Measurements from ENCODE around the gene MORN5.

MORN5 gene

DNA sequence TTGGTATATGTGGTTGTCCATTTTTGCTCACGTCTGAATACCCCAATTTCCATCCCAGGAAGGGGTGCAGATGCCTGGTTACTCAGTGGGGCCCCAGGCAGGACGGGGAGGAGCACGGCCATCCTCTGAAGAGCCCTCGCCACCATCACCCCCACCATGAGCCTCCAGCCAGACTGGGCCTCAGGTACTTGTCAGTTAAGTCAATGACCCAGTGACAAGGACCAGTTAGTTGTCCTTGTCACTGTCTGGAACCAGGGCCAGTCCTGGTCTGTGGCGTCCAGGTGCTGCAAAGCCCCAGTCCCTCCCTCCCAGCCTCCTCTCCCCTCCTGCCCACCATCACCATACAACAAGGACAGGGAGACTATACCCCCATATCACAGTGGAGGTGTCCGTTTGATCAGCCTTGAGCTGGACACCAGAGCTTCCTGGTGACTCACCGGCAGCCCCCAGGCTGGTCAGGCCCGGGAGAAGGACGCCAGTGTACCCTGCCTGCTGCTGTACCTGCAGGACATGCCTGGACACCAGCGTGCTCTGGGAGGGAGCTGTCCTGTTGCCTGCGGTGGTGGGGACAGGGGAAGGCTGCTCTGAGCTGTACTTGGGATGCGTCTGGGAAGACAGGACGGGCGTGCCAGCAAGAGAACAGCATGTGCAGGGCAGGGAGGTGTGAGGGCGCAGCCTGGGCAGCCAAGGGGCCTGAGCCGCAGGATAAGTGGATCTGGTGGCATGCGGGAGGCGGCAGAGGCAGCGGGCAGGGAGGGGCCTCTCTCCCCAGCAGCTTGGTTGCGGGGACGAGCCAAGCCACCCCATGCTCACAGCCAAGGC, 34.0 kb upstream of the MORN5 start:
- no peak for DNase-seq

DNA sequence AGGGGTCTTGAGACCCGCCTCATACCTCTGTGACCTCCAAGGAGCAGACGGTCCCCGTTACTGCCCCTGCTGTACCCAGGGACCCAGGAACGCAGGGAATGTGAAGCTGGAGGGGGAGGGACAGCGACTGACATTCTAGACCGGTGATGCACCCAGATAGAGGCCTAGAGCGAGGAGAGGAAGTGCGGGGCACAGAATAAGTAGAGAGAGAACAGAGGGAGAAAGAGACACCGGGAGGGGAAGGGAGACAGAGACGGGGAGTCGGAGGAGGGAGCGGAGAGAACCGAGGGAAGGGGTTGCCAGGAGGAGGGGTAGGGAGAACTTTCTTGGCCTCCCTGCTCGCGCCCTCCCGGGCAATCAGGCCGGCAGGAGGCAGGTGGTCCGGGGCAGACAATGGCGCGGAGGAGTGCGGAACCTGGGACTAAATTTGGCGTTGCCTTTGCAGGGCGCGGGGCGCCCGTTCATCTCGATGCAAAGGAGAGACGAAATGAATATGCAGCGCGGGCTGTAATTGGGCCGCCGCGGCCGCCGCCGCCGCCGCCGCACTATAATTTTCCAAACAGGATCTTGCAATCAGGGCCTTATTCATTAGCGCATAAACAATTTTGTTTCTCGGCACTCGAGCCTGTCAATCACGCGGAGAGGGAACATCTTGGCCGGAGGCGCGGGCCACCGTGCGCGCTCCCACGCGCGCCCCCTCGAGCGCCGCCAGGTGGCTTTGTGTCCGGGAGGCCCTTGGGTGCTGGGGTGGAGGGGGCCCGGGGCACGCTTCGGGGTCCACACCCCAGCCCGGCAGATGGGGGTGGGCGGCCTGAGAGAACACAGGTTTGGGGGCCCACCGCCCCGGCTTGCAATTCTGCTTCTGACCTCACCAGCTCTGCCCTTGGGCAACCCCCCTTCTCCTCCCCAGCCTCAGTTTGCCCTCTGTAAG, 33.1 kb upstream of the MORN5 start:
- peak; percentile 59 for DNase-seq

DNA sequence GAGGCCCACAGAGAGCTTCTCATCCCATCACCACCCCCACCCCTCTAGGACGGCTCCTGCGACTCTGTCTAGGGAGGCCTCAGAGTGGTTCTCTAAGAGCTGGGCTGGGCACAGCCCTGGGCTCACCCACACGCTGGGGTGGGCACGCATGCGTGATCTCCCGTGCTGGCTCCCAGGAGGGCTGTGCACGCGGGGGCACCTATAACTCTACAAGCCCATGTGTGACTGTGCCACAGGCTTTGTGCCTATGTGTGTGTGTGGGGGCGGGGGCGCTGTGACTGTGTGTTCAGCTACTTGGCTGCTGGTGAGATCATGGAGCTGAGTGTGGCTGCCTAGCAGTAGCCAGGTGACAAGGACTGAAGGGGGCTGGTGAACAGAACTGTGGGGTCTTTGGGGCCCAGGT, 32.3 kb upstream of the MORN5 start:
- peak; percentile 63 for DNase-seq

DNA sequence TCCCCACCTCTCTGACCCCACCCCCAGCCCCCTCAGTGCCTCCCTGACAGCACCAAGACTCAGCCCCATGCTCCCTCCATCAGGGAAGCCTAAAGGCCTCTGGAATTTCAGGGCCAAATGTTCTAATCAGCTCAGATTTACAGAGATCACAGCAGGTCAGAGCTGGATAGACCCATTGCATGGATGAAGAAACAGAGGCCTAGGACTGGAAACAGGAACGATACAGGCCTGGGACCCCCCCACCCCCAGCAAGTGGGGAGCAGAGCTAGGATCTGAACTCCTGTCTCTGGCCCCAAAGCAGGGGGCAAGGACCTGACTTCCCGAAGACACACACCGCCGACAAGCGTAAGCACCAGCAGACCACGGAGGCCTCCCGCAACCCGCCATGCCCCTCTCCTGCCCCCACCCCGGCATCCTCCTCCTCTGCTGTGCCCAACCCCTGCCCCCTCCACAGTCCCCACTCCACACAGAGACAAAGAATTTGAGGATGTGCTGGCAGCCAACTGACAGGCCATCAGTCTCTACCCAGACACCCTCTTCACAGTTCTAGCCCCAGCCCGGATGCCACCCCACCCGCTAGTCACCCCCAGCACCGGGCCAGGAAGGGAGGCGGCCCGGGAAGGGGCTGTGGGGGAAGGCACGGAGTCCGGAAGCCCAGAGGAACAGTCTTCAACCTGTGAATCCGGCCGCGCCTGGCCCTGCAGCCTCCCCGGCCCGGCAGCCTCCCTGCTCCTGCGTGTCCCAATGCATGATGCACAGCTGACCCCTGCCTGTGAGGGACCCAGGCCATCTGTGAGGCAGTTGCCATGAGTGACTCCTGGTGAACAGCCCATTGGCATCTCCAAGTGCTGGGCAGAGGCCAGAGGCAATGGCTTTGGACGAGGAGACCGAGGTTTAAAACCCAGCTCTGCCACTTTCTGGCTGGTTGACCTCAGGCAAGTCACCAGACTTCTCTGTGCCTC, 31.4 kb upstream of the MORN5 start:
- DNase-seq = peak; percentile 59

DNA sequence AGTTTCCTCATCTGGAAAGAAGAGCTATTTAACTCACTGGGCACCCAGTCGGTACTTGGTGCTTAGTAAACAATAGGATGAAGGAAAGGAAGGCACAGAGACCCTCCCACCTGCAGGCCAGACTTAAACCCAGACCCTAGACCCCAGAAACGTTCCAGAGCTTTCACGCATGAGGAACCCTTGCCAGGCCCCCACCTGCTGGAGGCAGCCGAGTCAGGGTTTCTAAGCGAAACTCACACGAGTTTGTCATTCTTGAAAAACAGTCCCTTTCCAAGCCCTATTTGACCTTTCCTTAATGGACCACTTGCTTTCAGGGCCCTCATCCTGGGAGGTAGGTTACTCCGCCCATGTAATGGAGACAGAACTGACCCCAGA, 30.8 kb upstream of the MORN5 start:
- no peak for DNase-seq

DNA sequence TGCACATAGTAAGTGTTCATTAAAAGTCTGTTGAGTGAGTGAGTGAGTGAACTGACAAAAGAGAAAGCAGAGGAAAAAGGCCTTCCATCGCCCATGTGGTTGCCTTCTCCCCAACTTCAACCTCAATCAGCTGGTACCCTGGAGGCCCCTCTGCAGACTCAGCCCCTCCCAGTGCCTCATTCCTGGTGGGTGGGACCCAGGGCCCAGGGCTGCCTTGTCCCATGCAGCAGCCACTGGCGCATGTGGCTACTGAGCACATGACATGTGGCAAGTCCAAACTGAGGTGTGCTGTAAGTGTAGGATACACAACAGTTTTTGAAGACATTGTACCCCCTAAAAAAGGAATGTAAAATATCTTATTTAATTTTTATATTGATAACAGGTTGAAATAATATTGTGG, 29.7 kb upstream of the MORN5 start:
- DNase-seq = no peak

DNA sequence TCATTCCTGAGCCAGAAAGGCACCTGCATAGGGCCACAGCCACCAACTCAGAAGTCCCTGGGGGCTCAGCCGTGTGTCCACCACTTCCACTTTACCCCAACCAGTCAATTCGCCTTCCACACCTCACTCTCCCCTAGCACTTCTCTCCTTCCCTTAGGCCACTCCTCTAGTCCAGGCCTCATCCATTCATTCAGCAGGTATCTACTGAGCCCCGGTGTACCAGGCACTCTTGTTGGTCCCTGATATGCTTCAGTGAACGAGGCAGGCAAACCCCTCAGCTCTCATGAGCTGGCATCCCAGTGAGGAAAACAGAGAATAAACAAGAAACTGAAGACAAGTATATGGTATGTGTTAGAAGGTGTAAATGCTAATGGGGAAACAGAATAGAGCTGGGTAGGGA, 28.9 kb upstream of the MORN5 start:
- DNase-seq = no peak

DNA sequence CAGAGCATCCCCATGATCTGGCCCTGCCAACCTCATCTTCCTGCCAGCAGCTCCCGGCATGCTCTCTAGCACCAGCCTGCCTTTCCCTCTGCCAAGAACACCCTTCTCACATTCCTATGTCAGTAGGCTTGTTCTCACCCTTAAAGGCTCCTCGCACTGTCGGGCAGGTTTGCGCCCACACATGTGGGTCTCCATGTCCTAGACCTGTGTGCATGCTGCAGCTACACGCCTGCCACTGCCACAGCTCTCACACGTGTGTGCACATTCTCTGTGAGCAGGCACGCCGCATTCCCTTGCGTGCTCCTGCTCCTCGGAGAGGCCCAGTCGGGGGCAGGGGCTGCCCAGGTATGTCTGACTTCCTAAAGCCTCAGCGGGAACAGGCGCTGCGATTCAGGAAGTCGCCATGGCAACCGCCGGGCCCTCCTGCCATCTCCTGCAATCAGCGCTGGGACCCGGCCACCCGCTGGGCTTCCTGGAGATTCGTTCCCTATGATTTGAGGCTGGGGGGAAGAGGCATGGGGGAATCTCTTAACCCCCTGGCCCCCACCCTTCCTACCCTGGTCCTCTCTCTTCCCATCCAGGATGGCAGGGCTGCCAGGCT, 28.2 kb upstream of the MORN5 start:
- DNase-seq = no peak

DNA sequence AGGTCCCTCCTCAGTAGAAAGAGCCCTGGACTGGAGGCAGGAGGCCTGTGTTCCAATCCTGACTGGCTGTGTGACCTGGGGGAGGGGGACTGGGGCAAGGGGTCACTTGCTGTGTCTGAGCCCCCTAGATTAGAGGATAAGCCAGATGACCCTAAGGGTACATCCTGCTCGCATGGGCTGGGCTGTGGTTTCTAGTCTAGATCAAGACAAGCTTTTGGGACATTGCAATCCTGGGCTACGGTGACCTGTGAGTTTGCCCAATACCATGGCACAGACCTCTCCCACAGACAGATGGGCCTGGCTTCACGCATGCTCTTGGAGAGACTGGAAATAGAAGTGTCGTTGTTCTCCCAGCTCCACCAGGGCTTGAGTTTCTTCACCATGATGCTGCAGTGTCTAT, 27.2 kb upstream of the MORN5 start:
- DNase-seq = no peak

DNA sequence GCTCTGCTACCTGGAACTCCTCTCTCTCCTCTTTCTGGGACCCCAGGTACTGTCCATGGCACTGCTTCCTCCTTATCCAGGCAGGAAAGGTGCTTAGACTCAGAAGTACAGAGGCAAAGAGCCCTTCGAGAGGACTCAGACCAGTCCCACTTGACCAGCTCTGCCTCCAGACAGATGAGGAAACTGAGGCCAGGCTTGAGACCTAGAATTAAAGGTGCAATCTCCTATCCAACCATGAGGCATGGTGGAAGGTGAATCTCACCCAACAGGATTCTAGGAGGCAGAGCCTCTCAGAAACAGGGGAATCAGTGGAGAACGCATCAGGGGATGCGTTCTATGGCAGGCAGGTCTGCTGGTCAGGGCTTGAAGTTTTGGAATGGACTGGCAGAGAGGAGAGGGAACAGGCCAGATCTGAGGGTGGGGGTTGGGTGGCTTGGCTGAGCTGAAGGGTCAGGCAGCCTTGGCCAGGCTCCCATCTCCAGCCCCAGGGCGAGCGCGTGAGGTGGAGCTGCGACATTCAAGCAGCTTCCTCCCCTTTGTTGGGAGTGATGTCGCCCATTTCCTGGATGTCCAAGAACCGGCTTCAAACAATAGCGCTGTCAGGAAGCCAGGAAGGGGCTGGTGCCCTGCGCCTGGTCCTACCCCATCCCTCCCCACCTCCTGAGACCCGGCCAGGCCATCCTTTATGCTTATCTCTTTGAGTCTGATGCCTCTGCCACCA, 26.3 kb upstream of the MORN5 start:
- no peak for DNase-seq

DNA sequence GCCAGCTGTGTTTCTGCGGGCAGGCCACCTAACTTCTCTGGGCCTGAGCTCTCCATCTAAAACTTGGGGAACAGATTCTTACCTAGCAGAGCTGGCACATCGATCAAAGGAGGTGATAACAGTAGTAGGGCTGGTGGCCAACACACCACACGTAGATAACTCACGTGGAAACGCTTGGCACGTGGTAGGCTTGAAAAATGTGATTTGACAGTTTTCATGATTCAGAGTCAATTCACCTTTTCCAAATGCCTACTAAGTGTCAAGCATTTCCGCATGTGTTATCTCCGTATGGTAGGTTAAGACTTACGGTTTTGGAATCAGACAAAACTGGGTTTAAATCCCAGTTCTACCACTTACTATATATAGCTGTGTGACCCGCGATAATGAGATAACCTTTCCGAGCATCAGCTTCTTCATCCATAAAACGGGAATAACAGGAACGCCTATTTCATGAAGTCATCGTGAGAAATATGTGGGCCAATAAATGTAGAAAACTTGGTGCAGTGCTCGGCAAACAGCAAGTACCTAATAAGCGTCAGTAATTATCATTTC, 25.6 kb upstream of the MORN5 start:
- no peak for DNase-seq

DNA sequence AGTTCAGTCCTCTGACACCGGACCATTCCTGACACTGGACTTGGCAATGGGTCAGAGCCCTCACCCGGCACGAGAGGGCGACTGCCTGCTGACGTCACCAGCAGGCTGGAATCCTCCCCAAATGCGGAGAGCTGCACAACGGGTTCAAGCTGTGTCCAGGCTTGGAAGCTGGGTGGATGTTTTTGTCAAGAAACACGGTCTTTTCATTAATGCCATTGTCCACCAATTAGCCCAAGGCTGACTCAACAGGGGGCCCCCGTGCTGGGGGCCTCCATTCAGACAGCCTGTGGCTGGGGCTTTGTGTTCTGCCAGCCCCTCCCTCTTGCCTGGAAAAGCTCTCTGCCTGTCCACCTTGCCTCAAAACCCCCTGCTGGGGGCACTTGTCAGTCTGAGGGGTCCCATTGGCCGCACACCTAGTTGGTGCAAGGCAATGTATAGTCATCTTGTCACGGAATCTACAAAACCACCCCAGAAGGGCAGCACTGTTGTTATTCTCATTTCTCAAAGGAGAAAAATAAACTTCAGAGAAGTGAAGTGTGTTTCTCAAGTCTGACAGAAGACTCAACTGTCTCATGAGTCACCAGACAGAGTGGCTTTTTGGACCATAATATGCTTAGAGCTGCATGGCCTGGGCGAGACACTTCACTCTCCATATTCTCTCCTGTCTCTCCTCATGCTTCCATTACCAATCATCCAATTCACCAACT, 24.7 kb upstream of the MORN5 start:
- DNase-seq = no peak

DNA sequence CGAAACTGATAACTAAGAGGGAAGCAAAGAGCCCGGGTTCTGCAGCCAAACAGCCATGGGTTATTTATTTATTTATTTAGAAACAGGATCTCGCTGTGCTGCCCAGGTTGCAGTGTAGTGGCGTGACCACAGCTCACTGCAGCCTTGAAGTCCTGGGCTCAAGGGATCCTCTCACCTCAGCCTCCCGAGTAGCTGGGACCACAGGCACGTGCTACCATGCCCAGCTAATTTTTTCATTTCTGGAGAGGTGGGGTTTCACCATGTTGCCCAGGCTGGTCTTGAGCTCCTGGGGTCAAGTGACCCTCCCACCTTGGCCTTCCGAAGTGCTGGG, 24.2 kb upstream of the MORN5 start:
- no peak for DNase-seq

DNA sequence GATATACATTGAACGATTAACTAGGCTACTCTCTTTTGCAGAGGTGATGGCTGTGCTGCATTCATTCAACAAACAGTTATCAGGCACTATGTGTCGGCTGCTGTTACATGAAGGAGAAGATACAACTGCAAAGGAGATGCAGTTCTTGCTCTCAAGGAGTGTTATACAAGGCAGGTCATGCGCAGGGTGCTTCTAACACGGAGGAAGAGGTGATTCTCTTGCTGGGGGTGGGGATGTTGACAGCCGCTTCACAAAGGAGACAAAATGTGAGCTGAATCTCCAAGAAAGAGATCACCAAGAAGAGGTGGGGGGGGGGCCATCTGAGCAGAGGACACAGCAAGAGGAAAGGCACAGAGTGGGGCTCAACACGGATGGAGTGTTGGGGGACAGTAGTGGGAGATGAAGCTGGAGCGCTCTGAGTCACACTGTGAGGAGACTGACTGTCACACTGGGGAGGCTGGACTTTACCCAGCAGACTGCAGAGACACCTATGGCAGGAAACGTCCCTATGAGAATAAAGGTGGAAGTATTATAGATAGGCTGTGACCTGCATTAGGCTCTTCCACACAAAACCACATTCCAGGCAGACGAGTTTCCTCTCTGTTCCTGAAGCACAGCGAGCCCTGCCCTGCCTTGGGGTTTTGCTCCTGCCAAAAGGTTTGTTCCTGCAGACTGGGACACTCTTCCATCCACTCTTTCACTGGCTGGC, 21.0 kb upstream of the MORN5 start:
- no peak for DNase-seq

DNA sequence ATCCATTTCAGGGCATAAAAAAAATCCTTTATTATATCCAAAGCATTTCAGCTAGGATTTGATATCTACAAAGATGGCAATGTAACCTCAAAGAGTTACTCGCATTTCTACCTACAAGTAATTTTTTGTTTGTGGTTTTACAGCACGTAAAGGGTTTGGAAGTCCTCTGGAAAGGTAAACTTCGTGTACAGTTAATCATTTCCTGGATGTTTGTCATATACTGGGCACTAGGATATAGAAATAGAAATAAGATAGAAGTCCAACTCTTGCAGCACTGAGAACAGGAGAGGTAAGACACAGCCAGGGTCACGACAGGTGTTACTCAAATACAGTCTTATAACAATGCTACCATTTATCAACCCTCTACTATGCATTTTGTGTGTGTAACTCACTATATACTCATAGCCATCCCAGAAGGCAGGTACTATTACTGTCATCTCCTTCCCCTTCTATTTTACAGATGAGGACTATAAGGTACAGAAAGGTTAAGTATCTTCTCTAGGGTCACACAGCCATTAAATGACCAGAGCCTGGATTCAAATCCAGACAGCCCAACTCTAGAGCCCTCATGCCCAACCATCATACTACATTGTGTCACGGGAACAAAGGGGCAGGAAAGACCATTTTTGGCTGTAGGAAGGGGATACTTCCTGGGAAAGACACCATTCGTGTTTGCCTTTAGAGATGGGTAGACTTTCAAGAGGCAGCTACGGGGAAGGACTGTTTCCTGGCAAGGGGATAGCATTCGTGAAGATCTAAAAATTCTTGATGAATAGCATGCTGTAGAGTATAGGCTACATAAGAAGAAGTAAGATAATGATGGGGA, 19.1 kb upstream of the MORN5 start:
- no peak for DNase-seq

DNA sequence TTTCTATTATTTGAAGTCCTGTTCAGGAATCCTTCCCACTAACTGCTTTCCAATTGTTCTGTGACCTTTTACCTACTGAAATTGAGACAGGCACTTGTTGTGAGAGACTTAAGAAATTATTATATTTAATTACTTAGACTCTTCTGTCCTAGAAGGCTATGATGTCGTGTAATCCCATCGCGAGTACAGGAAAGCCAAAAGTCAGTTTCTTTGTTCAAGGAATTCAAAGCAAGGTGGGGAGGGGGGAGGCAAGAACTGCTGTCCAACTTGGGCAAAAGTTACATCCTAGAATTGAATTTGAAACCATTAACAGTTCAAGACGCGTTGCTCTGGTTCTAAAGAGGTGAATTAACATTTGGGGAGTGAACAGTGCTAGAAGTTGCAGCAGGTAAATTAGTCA, 18.0 kb upstream of the MORN5 start:
- no peak for DNase-seq

DNA sequence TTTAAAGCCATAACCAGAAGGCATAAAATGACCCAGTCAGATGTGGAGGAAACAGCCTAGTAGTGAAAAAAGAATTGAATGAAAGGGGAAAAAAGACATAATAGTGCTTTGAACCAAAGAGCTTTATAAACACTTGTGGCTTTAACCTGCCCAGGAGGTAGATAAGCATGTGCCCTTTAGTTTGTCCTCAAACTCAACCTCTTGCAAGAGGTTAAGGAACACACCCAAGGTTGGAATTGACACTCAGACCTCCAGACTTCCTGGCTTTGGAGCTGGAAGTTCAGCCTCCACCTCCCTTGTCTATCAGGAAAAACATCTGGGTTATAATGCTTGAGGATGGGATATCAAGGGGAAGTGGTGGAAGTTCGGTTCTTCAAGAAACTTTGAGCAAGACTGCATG, 16.4 kb upstream of the MORN5 start:
- DNase-seq = no peak

DNA sequence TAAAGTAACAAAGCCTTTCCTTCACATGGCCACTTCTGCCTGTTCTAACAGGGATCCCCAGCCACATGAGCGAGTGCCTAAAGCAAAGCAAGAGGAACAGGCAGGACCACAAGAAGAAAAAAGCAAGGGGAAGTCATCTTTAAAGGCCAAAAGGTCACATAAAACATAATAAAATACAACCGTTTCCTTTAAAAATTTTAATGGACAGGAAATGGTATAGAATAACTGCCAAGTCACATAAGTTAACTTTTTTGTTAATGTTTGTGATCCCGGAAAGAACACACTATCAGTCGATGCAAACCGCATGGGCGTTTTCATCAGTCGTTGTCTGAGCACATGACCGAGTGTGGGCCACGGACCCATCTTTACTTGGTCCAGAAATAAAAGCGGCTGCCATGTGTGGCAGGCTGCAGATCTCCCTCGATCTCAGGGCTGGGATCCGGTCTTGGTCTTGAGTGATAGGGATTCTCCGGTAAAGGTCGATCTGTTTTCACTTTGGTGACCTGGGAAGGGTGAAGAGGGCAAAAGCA, 15.8 kb upstream of the MORN5 start:
- DNase-seq = no peak
